Stomach (tissue), 4 donors: Measurements from ENCODE around the gene CTSC.

Experiments
- CTCF ChIP-seq, 7 experiments: fragments of 450-650 bp in 4 of 7; fragments of 200-600 bp in 3 of 7; sonication (generic) in 3 of 7; IDR thresholded peaks; one replicate each; pipeline ENCODE4 v1.5.1; 2016 to 2019; ENCODE audit warnings: antibody characterized with exemption in 7 of 7, control low read depth in 2 of 7, mild to moderate bottlenecking in 1 of 7
- POLR2A ChIP-seq, 4 donors: fragments of 450-650 bp; IDR thresholded peaks; one replicate each; pipeline ENCODE4 v1.6.1; 2016; ENCODE audit warnings: antibody characterized with exemption in 4 of 4, control low read depth in 2 of 4, mild to moderate bottlenecking in 1 of 4, moderate library complexity in 1 of 4

DNA sequence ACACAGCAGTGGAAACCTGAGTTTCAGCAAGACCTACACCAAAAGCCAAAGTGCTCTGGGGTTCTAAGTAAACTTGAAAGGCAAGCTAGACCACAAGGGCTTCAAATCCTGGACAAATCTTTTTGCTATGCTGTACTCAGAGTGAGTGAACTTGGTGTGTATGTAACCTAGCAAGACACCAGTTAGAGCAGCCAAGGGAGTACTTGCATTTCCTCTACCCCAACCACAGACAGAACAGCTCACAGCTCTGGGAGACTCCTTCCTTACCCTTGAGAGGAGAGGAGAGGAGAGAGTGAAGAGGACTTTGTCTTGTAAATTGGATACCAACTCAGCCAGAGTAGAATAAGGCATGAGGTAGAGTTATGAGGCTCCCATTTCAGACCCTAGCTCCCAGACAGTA is 71.4 kb downstream of the CTSC start:
- TF ChIP-seq CTCF (IDR thresholded peaks at IDR 0.05) (no peak), POLR2A (IDR thresholded peaks at IDR 0.05) (no peak)
